Lung microvascular endothelial cell (primary cell): ENCODE results near the gene MYO1H. TPM values are rescaled to one million over a fixed set of nuclear protein-coding genes. Genes with fewer than 3 reads are reported as not detected.
"Not testable (repeated sequence)": the region's sequence is repeated elsewhere in the genome, so short reads cannot be mapped to it uniquely, and the experiment has no call there.

Experiments
- DNase-seq, 2 donors: peaks; one replicate each; pipeline versions ENCODE4 v3.0.0 to v3.0.0-alpha.2; 2010; ENCODE audit warnings: low read depth in 2 of 2
- total RNA-seq: library from RNA; depleted of rRNA; stranded (reverse); fragments of >200 nt; gene quantifications from 2 replicates; pipeline ENCODE4 v1.2.1, GENCODE V29; 2014

The MYO1H gene
- not detected in 2 replicates for total RNA-seq

DNA sequence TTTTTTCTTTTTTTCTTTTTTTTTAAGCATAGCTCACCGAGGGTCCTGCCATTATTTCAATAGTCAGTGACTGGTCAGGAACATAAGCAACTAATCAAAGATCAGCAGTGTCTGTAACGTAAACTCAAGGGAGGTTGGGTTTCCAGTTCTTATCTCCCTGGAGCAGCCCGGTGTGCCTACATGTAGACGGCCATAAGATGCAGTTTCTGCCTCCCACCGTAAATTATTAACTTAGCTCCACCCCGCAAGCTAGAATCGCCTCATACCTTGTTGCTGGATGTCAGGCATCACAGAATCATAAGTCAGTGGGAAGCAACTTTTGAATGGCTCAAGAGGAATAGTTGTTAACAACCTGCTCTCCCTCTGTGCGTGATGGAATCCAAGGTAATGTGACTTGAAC, at the start of gene MYO1H:
MYO1H (plus strand) TSS at position 312 of the 400 bp plus-strand sequence; CDS start at position 373, 61 bp downstream.
- no peak for DNase-seq

DNA sequence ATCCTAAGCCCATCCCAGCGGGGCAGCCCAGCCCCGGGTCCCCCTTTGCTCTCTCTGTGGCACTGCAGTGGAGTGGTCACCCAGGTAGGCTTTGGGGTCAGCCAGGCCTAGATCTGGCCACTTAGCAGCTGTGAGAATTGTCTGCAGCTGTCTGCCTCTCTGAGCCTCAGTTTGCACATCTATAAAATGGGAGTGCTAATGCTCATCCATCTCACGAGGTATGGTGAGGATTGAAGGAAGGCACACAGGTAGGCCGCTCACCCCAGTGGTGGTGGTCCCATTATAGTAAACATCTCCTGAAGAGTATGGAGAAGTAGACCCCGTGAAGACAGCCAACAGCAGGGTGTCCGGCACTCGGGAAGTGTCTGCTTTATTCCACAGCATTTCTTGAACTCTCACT, 47.9 kb upstream of the MYO1H start:
- no peak for DNase-seq

- no peak for DNase-seq
Observed at GRCh38 chr12:109301643-109302168, 46.0 kb upstream of the MYO1H start.

- no peak for DNase-seq
Observed at GRCh38 chr12:109302358-109302757, 45.3 kb upstream of the MYO1H start.

DNA sequence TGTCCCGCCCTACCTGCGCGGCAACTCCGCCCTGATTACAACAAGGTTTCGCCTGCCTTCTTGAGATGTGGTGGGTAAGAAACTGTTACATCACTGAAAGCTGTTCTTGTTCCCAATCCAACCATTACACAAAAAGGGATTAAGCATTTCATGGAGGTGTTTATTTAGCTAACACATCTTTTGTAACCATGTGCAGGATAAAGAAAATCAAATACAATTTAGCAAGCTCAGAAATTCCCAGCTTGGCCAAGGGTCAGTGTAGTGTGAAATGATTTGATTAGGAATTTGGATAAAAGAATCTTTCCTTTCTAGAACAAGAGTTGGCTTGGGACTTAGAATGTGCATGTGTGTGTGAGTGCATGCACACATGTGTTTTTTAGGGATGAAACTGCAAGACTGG, 44.9 kb upstream of the MYO1H start:
- DNase-seq, result no peak

- DNase-seq, result no peak
Observed at GRCh38 chr12:109304485-109304884, 43.2 kb upstream of the MYO1H start.

GRCh38 chr12:109305547-109305946, 42.2 kb upstream of the MYO1H start:
- no peak for DNase-seq

- no peak for DNase-seq
Observed at GRCh38 chr12:109307051-109307450, 40.6 kb upstream of the MYO1H start.

- no peak for DNase-seq
Observed at GRCh38 chr12:109308534-109309380, 38.9 kb upstream of the MYO1H start, which contains the start of gene FOXN4. FOXN4 (minus strand) TSS chr12:109309284; CDS start chr12:109308321, 963 bp downstream.

- DNase-seq, result no peak
Observed at GRCh38 chr12:109309381-109310246, 38.1 kb upstream of the MYO1H start.

DNA sequence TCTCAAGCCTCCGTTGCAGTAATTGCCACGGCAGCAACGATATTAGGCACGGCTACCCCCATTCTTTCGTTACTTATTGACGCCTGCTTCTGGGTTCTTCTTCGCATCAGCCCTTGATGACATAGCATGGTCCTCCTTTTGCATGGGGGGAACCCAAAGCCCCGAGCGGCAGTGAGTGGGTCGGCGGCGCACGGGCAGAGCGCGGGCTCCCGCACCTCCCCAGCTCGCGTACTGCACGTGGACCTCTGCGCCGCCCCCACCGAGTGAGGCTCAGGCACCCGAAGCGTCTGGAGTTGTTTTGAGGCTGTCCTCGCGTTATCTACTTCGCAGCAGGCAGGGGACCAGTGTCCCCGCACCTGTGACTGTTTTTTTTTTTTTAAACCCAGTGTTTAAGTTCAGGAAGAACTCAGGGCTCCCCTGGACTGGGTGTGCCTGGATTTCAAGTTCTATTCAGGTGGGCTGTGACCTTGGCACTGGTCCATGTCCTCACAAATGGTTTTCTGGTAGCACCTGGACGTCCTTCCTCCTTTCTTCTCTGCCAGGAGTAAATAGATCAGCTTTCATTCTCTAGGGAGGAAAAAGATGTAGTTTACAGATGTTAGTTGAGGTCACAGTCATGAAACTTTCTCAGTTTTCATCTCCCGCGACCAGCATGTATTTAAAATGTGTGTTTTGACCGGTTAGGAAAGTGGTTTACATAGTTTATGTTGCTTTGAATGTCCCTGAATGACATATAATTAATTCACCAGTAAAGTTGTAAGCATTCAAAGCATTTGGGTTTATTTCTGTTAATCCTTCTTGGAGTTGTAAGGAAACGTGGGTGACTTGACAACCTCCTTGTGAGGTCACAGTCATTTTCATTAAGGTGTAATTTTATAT, 37.2 kb upstream of the MYO1H start:
- DNase-seq, result no peak

DNA sequence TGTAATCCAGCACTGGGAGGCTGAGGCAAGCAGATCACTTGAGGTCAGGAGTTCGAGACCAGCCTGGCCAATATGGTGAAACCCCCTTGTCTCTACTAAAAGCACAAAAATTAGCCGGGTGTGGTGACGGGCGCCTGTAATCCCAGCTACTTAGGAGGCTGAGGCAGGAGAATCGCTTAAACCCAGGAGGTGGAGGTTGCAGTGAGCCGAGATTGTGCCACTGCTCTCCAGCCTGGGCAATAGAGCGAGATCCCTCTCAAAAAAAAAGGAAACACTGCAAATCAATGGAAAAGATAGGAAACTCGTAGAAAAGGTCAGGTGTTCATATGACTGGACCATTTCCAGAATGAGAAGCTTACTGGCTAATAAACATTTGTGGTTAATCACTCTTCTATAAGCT, 26.4 kb upstream of the MYO1H start:
- not testable (repeated sequence) for DNase-seq

DNA sequence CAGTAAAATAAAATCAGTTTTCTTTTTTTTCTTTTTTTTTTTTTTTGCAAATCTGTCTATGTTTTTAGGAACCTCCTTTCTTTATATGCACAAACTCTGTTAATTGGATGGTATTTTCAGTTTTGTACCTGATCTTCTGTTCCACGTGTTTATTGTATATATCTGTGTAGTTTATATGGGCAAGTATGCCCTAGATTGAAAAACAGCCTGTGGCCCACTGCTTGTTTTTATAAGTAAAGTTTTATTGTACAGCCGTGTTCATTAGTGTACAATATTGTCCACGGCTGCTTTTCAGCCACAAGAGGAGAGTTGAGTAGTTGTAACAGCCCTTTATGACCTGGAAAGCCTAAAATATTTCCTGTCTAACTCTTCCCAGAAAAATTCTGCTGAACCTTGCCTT, 18.7 kb upstream of the MYO1H start:
- DNase-seq, result no peak

GRCh38 chr12:109329686-109330085, 18.0 kb upstream of the MYO1H start:
- DNase-seq, result no peak

GRCh38 chr12:109330282-109331230, 17.1 kb upstream of the MYO1H start:
- DNase-seq, result no peak

GRCh38 chr12:109331301-109331952, 16.3 kb upstream of the MYO1H start:
- DNase-seq, result no peak

GRCh38 chr12:109334887-109335286, 12.8 kb upstream of the MYO1H start:
- DNase-seq, result no peak

DNA sequence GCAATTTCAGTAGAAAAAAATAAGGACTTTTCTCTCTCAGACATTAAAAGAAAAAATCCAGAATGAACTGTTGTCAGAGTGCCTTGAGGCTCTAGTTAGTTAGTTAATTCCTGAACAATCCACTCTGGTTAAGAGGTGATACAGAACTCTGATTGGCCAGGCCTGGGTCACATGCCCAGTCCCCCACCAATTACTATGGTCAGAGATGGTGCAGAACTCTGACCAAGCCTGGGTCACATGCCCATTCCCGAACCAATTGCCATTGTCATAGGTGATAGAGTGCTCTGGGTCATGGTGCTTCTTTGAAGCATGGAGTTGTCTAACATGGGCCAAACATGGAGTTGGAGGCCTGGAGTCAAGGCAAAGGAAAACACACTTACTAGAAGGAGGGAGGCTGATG, 11.1 kb upstream of the MYO1H start:
- no peak for DNase-seq

GRCh38 chr12:109343677-109344076, 4.0 kb upstream of the MYO1H start:
- no peak for DNase-seq
